ENCODE measurements around the gene ASPG.

ASPG gene

GRCh38 chr14:104135904-104136471 is 50.5 kb downstream of the ASPG start:
- peaks cover 6% of the 10 kb centered on the region for H3K4me1 ChIP-seq (ENCODE audit: insufficient read depth, low read length)
- H3K27me3 ChIP-seq (ENCODE audit: insufficient read depth, low read length) = peaks cover 51% of the 10 kb centered on the region
- H3K9ac ChIP-seq (ENCODE audit: low read depth, low read length) = peak overlapping the region; percentile 31; the same call in 1 of the 2 replicates
- WGBS = 1% methylated on average over 78 of the region's 78 CpGs
- peak overlapping the region; percentile 56 for H3K4me3 ChIP-seq (ENCODE audit: low read length)
- no peaks in the 10 kb centered on the region for H3K36me3 ChIP-seq (ENCODE audit: insufficient read depth, low read length)
- no peaks in the 10 kb centered on the region for H3K9me3 ChIP-seq (ENCODE audit: insufficient read depth, low read depth, low read length)
- no peak overlapping the region for H3K27ac ChIP-seq (ENCODE audit: low read depth, low read length)

DNA sequence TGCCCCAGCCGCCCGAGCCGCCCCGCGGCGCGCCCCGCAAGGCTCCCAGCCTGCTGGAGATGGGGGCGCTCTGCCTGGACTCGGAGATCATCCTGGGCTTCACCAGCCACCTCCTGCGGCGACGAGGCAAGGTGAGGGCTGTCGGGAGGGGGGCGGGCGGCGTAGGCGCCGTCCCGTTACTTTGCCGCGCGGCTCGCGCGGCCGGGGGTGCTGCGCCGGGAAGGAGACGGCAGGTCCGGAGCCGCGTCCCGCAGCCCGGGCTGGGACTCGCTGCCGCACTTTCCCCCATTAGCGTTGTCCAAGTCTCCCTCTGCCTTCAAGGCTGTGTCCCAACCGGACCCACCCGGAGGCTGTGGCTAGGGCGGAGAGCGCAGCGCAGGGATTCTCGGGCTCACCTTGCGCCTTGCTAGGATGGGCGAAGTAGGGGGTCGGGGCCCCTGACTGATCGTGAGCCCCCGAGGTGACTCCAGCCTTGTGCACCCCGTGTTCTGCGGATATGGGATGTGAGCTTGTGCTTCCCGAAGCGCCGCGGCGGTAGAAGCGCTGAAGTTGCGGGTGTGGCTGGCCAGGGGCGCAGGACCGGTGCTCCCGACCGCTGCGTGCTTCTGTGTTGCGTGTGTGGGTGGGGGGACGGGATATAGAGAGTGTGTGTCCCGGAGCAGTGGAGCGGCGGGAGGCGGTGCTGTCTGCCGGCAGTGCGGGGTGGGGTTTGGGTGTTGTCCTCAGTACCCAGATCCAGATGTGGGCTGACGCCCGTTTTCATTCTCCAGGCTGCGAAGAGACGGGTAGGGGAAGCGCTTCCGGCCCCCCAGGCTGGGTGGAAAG is 51.2 kb downstream of the ASPG start:
- Histone ChIP-seq H3K9me3 (ENCODE audit: insufficient read depth, low read depth, low read length) (no peaks in the 10 kb centered on the region), H3K36me3 (ENCODE audit: insufficient read depth, low read length) (0 out of 2 replicates have a peak, but pooled peaks cover under 1% of the 10 kb centered on the region), H3K9ac (ENCODE audit: low read depth, low read length) (no peak overlapping the region; the same call in 1 of the 2 replicates), H3K4me1 (ENCODE audit: insufficient read depth, low read length) (peaks cover 6% of the 10 kb centered on the region), H3K4me3 (ENCODE audit: low read length) (peak overlapping the region; percentile 52), H3K27me3 (ENCODE audit: insufficient read depth, low read length) (peaks cover 51% of the 10 kb centered on the region), H3K27ac (ENCODE audit: low read depth, low read length) (no peak overlapping the region)
- WGBS = 2% methylated on average over 77 of the region's 77 CpGs

GRCh38 chr14:104137297-104138097 is 52.0 kb downstream of the ASPG start:
- Histone ChIP-seq H3K27ac (ENCODE audit: low read depth, low read length) (no peak overlapping the region), H3K4me3 (ENCODE audit: low read length) (peak overlapping the region; percentile 69), H3K9me3 (ENCODE audit: insufficient read depth, low read depth, low read length) (no peaks in the 10 kb centered on the region), H3K4me1 (ENCODE audit: insufficient read depth, low read length) (peaks cover 6% of the 10 kb centered on the region), H3K9ac (ENCODE audit: low read depth, low read length) (no peak overlapping the region; the same call in 1 of the 2 replicates), H3K27me3 (ENCODE audit: insufficient read depth, low read length) (peaks cover 51% of the 10 kb centered on the region), H3K36me3 (ENCODE audit: insufficient read depth, low read length) (0 out of 2 replicates have a peak, but pooled peaks cover 5% of the 10 kb centered on the region)
- 1% methylated on average over 88 of the region's 88 CpGs for WGBS

- H3K4me1 ChIP-seq (ENCODE audit: insufficient read depth, low read length) = peaks cover 6% of the 10 kb centered on the region
- peak within 1 kb of the TSS; percentile 69 for H3K9ac ChIP-seq (ENCODE audit: low read depth, low read length)
- H3K27me3 ChIP-seq (ENCODE audit: insufficient read depth, low read length) = peaks cover 49% of the 10 kb centered on the region
- peak within 1 kb of the TSS; percentile 69 for H3K4me3 ChIP-seq (ENCODE audit: low read length)
- no peaks in the 10 kb centered on the region for H3K9me3 ChIP-seq (ENCODE audit: insufficient read depth, low read depth, low read length)
- H3K27ac ChIP-seq (ENCODE audit: low read depth, low read length) = no peak within 1 kb of the TSS
- 0 out of 2 replicates have a peak, but pooled peaks cover 8% of the 10 kb centered on the region for H3K36me3 ChIP-seq (ENCODE audit: insufficient read depth, low read length)
- WGBS = under 1% methylated on average over 77 of the region's 77 CpGs
These were observed 52.7 kb downstream of the ASPG start, which contains the start of gene KIF26A for GRCh38 chr14:104138098-104138717. KIF26A (plus strand) TSS chr14:104138587; CDS start chr14:104138723, 136 bp downstream.

DNA sequence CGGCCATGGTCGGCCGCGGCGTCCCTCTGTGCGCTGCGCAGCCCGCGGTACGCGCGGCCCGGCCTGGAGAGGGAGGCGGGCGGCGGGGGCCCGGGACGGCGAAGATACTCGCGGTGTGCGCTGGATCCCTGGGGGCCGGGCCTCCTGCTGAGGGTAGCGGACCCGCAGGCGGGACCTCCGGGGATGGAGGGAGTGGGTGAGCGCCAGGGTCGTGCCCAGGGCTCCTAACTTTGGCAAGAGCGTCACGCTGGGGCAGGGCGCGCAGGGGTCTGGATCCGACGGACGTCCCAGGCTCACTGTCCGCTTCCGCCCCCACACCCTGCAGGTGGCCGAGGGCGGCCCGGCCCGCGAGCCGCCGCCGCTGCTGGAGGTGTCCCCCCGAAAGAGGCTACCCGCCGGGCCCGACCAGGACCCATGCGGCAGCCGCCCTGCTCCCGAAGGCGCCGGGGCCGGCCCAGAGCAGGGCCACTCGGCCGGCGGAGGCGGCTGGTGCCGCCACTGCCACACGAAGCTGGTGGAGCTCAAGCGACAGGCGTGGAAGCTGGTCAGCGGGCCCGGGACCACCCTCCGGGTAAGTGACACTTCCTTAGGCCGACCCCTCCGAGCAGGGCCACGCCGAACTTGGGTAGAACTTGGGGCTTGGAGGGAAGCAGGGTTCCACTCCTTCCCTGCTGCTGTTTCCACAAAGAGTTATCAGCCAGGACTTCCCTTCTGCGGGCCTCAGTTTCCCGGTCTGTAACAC is 53.4 kb downstream of the ASPG start:
- Histone ChIP-seq H3K9ac (ENCODE audit: low read depth, low read length) (peak overlapping the region; percentile 69), H3K9me3 (ENCODE audit: insufficient read depth, low read depth, low read length) (no peaks in the 10 kb centered on the region), H3K4me1 (ENCODE audit: insufficient read depth, low read length) (peaks cover 6% of the 10 kb centered on the region), H3K27ac (ENCODE audit: low read depth, low read length) (no peak overlapping the region), H3K27me3 (ENCODE audit: insufficient read depth, low read length) (peaks cover 43% of the 10 kb centered on the region), H3K36me3 (ENCODE audit: insufficient read depth, low read length) (0 out of 2 replicates have a peak, but pooled peaks cover 10% of the 10 kb centered on the region), H3K4me3 (ENCODE audit: low read length) (peak overlapping the region; percentile 69)
- under 1% methylated on average over 73 of the region's 73 CpGs for WGBS

DNA sequence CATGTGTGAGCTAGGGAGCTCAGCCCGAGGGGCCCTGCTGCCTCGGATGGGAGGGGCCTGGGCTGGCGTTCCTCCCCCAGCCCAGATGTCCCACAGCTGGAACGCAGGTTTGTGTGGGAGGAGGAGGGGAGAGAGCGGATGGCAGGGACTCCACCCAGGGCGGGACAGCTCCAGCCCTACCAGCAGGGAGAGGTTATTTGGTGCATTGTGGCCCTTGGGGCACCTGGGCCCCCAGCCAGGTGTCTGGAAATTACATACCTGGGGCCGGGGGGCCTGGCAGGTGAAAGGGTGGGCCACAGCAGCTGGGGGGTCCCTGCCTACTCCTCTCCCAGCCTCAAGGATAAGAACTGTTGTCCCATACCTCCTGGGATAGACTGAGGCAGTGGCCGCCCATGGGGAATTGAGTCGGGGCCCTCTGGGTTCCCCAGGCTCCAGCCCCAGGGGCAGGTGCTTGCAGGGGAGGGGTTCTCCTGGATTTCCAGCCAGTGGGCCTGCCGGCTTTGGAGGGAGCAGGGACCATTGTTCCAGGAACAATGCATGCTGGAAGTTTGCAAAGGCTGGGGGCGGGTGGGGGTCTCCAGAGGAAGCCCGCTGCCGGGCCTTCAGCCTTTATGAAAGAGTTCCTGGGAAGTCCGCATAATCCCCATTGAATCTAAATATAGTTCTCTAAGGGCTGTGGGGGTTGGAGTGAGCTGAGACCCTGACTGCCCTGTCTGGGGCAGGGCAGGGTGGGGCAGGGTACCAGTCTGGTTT is 54.1 kb downstream of the ASPG start:
- Histone ChIP-seq H3K4me3 (ENCODE audit: low read length) (peak overlapping the region; percentile 69), H3K9me3 (ENCODE audit: insufficient read depth, low read depth, low read length) (no peaks in the 10 kb centered on the region), H3K36me3 (ENCODE audit: insufficient read depth, low read length) (0 out of 2 replicates have a peak, but pooled peaks cover 10% of the 10 kb centered on the region), H3K27ac (ENCODE audit: low read depth, low read length) (no peak overlapping the region), H3K4me1 (ENCODE audit: insufficient read depth, low read length) (peaks cover 6% of the 10 kb centered on the region), H3K27me3 (ENCODE audit: insufficient read depth, low read length) (peaks cover 37% of the 10 kb centered on the region), H3K9ac (ENCODE audit: low read depth, low read length) (peak overlapping the region; percentile 69; the same call in 1 of the 2 replicates)
- WGBS = 5% methylated on average over 13 of the region's 14 CpGs

DNA sequence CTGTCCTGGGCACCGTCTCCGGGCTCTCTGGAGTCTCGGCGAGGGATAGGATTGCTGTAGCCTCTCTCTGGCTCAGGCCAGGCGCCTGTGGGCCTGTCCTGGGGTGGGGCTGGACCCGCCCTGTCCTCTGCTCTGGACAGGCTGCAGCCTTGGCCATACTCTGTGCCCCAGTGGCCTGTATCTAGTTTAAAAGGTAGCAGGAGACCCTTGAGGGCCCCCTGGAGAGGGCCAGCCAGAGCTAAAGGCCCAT is 54.6 kb downstream of the ASPG start:
- Histone ChIP-seq H3K4me1 (ENCODE audit: insufficient read depth, low read length) (peaks cover 6% of the 10 kb centered on the region), H3K27ac (ENCODE audit: low read depth, low read length) (no peak overlapping the region), H3K36me3 (ENCODE audit: insufficient read depth, low read length) (0 out of 2 replicates have a peak, but pooled peaks cover 10% of the 10 kb centered on the region), H3K9ac (ENCODE audit: low read depth, low read length) (no peak overlapping the region; the same call in 1 of the 2 replicates), H3K4me3 (ENCODE audit: low read length) (peak overlapping the region; percentile 69), H3K9me3 (ENCODE audit: insufficient read depth, low read depth, low read length) (no peaks in the 10 kb centered on the region), H3K27me3 (ENCODE audit: insufficient read depth, low read length) (peaks cover 32% of the 10 kb centered on the region)
- WGBS = 32% methylated on average over 6 of the region's 6 CpGs

DNA sequence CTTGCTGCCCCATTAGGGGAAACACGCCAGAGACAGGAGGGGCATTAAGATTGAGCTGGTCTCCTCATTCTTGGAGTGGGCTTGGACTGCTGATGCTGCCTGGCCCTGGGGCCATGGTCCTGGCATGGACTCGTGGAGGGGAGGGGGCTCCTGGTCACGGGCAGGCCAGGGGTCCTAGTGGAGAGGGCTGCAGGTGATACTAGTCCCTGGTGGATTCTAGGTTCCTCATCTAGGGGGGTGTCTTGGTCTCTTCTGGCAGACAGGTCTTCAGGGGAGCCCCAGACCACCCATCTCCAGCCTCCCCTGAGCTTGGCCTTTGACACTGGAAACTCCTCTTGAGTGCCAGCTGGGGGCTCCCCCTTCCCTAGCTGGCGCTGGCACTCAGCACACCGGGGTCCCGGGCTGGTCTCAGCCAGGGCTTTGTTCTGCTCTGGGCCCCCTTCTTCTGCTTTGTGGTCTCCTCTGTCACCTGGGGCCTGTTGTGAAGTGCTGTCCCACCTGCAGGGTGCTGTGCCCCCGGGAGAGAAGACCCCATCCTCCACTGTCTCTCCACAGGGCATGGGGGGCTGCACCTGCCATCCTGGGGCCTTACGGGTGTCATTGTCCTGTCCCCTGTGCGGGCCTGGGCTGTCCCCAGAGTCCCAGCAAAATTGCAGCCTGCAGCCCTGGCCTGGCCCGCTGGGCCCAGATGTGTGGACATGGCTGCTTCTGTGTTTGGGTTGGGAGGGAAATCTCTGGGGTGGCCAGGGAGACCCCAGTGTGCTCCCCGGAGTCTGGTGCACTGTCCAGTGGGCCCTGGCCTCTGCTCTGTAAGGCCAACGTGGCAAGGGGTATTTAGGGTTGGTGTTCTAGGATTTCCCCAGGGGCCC is 55.2 kb downstream of the ASPG start:
- peak overlapping the region; percentile 69 for H3K4me3 ChIP-seq (ENCODE audit: low read length)
- H3K4me1 ChIP-seq (ENCODE audit: insufficient read depth, low read length) = peaks cover 6% of the 10 kb centered on the region
- 85% methylated on average over 12 of the region's 12 CpGs for WGBS
- no peak overlapping the region; the same call in 1 of the 2 replicates for H3K9ac ChIP-seq (ENCODE audit: low read depth, low read length)
- H3K27me3 ChIP-seq (ENCODE audit: insufficient read depth, low read length) = peaks cover 26% of the 10 kb centered on the region
- H3K27ac ChIP-seq (ENCODE audit: low read depth, low read length) = no peak overlapping the region
- H3K36me3 ChIP-seq (ENCODE audit: insufficient read depth, low read length) = 0 out of 2 replicates have a peak, but pooled peaks cover 10% of the 10 kb centered on the region
- no peaks in the 10 kb centered on the region for H3K9me3 ChIP-seq (ENCODE audit: insufficient read depth, low read depth, low read length)

GRCh38 chr14:104141621-104142091 is 56.2 kb downstream of the ASPG start:
- Histone ChIP-seq H3K4me1 (ENCODE audit: insufficient read depth, low read length) (peaks cover 6% of the 10 kb centered on the region), H3K27me3 (ENCODE audit: insufficient read depth, low read length) (peaks cover 18% of the 10 kb centered on the region), H3K9me3 (ENCODE audit: insufficient read depth, low read depth, low read length) (no peaks in the 10 kb centered on the region), H3K27ac (ENCODE audit: low read depth, low read length) (no peak overlapping the region), H3K36me3 (ENCODE audit: insufficient read depth, low read length) (0 out of 2 replicates have a peak, but pooled peaks cover 10% of the 10 kb centered on the region), H3K9ac (ENCODE audit: low read depth, low read length) (no peak overlapping the region), H3K4me3 (ENCODE audit: low read length) (no peak overlapping the region)
- 93% methylated on average over 15 of the region's 15 CpGs for WGBS

Measured in HUES64 (cell line).